HepG2 (cell line): Measurements from ENCODE around the gene FRAS1. TPM values are rescaled to one million over a fixed set of nuclear protein-coding genes. Genes with fewer than 3 reads are reported as not detected.

ENCODE experiments used
- ADNP ChIP-seq: sonication (generic); formaldehyde crosslinking; IDR thresholded peaks from 2 replicates; pipeline ENCODE4 v1.4.0; 2020; ENCODE audit warnings: missing genetic modification reagents
- ARNT ChIP-seq: fragments of 450-650 bp; IDR thresholded peaks from 2 replicates; pipeline ENCODE4 v1.6.1; 2017
- BORCS8-MEF2B ChIP-seq: sonication (generic); formaldehyde crosslinking; IDR thresholded peaks from 2 replicates; pipeline ENCODE4 v1.8.0; 2022; ENCODE audit warnings: mild to moderate bottlenecking, missing genetic modification reagents
- FLYWCH1 ChIP-seq: sonication (generic); formaldehyde crosslinking; IDR thresholded peaks from 2 replicates; pipeline ENCODE4 v1.8.1; 2023; ENCODE audit warnings: mild to moderate bottlenecking, missing genetic modification reagents
- FOXA3 ChIP-seq: IDR thresholded peaks from 2 replicates; pipeline ENCODE4 v1.6.1; 2016; ENCODE audit warnings: missing genetic modification reagents, missing compliant biosample characterization
- HHEX ChIP-seq: IDR thresholded peaks from 2 replicates; pipeline ENCODE4 v1.6.1; 2016; ENCODE audit warnings: control low read depth
- IRF2 ChIP-seq: IDR thresholded peaks from 2 replicates; pipeline ENCODE4 v1.6.1; 2018; ENCODE audit warnings: missing genetic modification reagents, missing compliant biosample characterization
- NFE2L1 ChIP-seq: sonication (generic); formaldehyde crosslinking; IDR thresholded peaks from 2 replicates; pipeline ENCODE4 v1.4.0; 2020; ENCODE audit warnings: missing genetic modification reagents, mild to moderate bottlenecking, borderline replicate concordance
- NR3C1 ChIP-seq: sonication (generic); formaldehyde crosslinking; IDR thresholded peaks from 2 replicates; pipeline ENCODE4 v1.4.0; 2020; ENCODE audit warnings: missing genetic modification reagents
- PCBP1 ChIP-seq: fragments of 200-400 bp; formaldehyde crosslinking; IDR thresholded peaks from 2 replicates; pipeline ENCODE4 v1.6.1; 2017; ENCODE audit warnings: mild to moderate bottlenecking, low read depth, low read length, borderline replicate concordance
- SIN3B ChIP-seq: fragments of 150-350 bp; IDR thresholded peaks from 2 replicates; pipeline ENCODE4 v1.6.1; 2014; ENCODE audit warnings: low read length
- SOX5 ChIP-seq: IDR thresholded peaks from 2 replicates; pipeline ENCODE4 v1.6.1; 2016; ENCODE audit warnings: borderline replicate concordance
- TBP ChIP-seq: sonication (generic); formaldehyde crosslinking; IDR thresholded peaks from 2 replicates; pipeline ENCODE4 v1.5.0; 2020; ENCODE audit warnings: missing genetic modification reagents
- TBX2 ChIP-seq: sonication (generic); formaldehyde crosslinking; IDR thresholded peaks from 2 replicates; pipeline ENCODE4 v1.5.0; 2020; ENCODE audit warnings: missing genetic modification reagents, mild to moderate bottlenecking, borderline replicate concordance
- TMF1 ChIP-seq: sonication (generic); formaldehyde crosslinking; IDR thresholded peaks from 2 replicates; pipeline ENCODE4 v1.8.1; 2022; ENCODE audit warnings: low read depth, missing genetic modification reagents
- ZFP36L1 ChIP-seq: sonication (generic); formaldehyde crosslinking; IDR thresholded peaks from 2 replicates; pipeline ENCODE4 v1.8.0; 2022; ENCODE audit warnings: mild to moderate bottlenecking, missing genetic modification reagents, moderate library complexity
- ZFYVE20 ChIP-seq: sonication (generic); formaldehyde crosslinking; IDR thresholded peaks from 2 replicates; pipeline ENCODE4 v1.8.0; 2023; ENCODE audit warnings: low read depth, mild to moderate bottlenecking, moderate library complexity, missing genetic modification reagents, borderline replicate concordance
- ZNF326 ChIP-seq: sonication (generic); formaldehyde crosslinking; IDR thresholded peaks from 2 replicates; pipeline ENCODE4 v1.4.0; 2020; ENCODE audit warnings: missing genetic modification reagents, borderline replicate concordance
- ZNF382 ChIP-seq: sonication (generic); formaldehyde crosslinking; IDR thresholded peaks from 2 replicates; pipeline ENCODE4 v1.5.0; 2020; ENCODE audit warnings: missing genetic modification reagents, mild to moderate bottlenecking, borderline replicate concordance
- ZNF430 ChIP-seq: sonication (generic); formaldehyde crosslinking; IDR thresholded peaks from 2 replicates; pipeline ENCODE4 v1.9.0; 2021; ENCODE audit warnings: mild to moderate bottlenecking, missing genetic modification reagents
- ZNF44 ChIP-seq: sonication (generic); formaldehyde crosslinking; IDR thresholded peaks from 2 replicates; pipeline ENCODE4 v1.5.1; 2020; ENCODE audit warnings: mild to moderate bottlenecking, missing genetic modification reagents
- ZNF451 ChIP-seq: sonication (generic); formaldehyde crosslinking; IDR thresholded peaks from 2 replicates; pipeline ENCODE4 v1.5.0; 2020; ENCODE audit warnings: mild to moderate bottlenecking, missing genetic modification reagents
- ZNF616 ChIP-seq: sonication (generic); formaldehyde crosslinking; IDR thresholded peaks from 2 replicates; pipeline ENCODE4 v1.5.0; 2020; ENCODE audit warnings: low read depth, mild to moderate bottlenecking, missing genetic modification reagents
- ZNF839 ChIP-seq: sonication (generic); formaldehyde crosslinking; IDR thresholded peaks from 2 replicates; pipeline ENCODE4 v1.4.0; 2020; ENCODE audit warnings: missing genetic modification reagents, mild to moderate bottlenecking, borderline replicate concordance
- ZSCAN12 ChIP-seq: sonication (generic); formaldehyde crosslinking; IDR thresholded peaks from 2 replicates; pipeline ENCODE4 v1.9.0; 2021; ENCODE audit warnings: mild to moderate bottlenecking, missing genetic modification reagents
- polyA plus RNA-seq, 8 experiments: library from polyadenylated mRNA; depleted of rRNA in 3 of 8; stranded (reverse) in 7 of 8; unstranded in 1 of 8; fragments of >200 nt; fragmentation: Illumina TruSeq in 4 of 8; extraction: Trizol in 4 of 8; gene quantifications; 2 replicates each; pipeline versions ENCODE4 v1.2.1 to v1.2.3, GENCODE V29; 2011 to 2016; ENCODE audit warnings: low read depth in 4 of 8, missing spikeins in 1 of 8, mixed read lengths in 1 of 8; ENCODE audit not compliant: insufficient read depth in 1 of 8
- total RNA-seq, 5 experiments: library from RNA; depleted of rRNA; stranded (reverse); fragments of >200 nt; fragmentation: Illumina TruSeq; extraction: Trizol; gene quantifications; 2 replicates each; pipeline ENCODE4 v1.2.3, GENCODE V29; 2016; ENCODE audit warnings: low read depth in 1 of 5
- TF ChIP-seq, protein P1 (sequence below): sonication (generic); formaldehyde crosslinking; conservative IDR thresholded peaks from 2 replicates; pipeline ENCODE4 v1.4.0; 2020; ENCODE audit warnings: missing genetic modification reagents
- TF ChIP-seq, protein P2 (sequence below): sonication (generic); formaldehyde crosslinking; IDR thresholded peaks from 2 replicates; pipeline ENCODE4 v1.8.1; 2023; ENCODE audit warnings: mild to moderate bottlenecking, moderate library complexity, missing genetic modification reagents
- TF ChIP-seq, protein P3 (sequence below): sonication (generic); formaldehyde crosslinking; IDR thresholded peaks from 2 replicates; pipeline ENCODE4 v1.9.0; 2021; ENCODE audit warnings: missing genetic modification reagents, borderline replicate concordance

The FRAS1 gene
- total and polyA plus RNA-seq, 2 of the 13 experiments (the other 11 are each of a cell fraction or from before 2014, with no cell fraction given): 22.5 to 31.6 TPM

DNA sequence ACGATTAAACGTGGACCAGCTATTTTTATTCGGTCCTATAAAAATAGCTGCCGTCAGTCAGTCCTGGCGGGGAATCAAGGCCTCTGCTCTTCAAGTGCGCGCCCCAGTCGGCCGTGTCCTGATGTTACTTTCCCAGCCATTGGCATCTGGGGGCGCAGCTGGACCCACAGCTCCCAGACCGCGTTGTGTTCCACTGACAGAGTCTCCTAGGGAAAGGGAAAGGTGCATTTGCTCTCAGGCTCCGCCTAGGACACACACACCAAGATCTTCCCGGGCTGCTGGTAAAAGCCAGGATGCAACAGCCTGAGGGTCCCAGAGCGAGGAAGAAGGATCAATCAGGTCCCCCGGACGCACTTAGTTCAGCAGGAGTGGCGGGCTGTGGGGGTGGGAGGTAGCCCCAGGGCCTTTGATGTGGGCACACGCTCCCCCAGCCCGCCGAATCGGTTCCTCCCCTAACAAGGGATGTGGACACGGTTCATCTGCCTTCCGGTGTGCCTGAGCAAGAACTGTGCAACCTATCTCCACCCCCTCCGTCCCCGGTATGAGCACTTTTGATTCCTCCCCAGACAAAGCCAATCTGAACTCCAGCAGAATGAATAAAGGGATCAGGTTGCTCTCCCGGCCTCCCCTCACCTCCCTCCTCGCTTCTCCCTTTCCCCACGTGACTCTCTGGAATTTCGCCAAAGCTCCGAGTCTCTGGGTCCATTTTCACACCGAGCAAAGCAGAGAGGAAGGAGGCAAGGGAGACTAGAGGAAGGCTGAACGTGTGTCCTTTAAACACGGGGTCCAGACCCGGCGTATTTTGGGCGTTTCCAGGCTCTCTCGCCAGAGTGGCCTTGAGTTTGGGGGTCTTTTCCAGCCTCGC is 626 bp upstream of the FRAS1 start (continued):
- TF ChIP-seq ARNT: no peak
- TF ChIP-seq TBX2 (CRISPR knock-in tag): peak; percentile 39; the same call in 1 of the 2 replicates
- TF ChIP-seq ZNF382 (CRISPR knock-in tag): no peak
- peak; percentile 78 for TF ChIP-seq BORCS8-MEF2B (CRISPR knock-in tag)
- no peak for TF ChIP-seq ZNF616 (CRISPR knock-in tag)
- TF ChIP-seq TBP (CRISPR knock-in tag): no peak
- TF ChIP-seq ZFP36L1 (CRISPR knock-in tag): no peak
- 0 out of 2 replicates have a peak, but pooled peaks have one; percentile 4 for TF ChIP-seq ZNF430 (CRISPR knock-in tag)
- TF ChIP-seq, protein P1, sequence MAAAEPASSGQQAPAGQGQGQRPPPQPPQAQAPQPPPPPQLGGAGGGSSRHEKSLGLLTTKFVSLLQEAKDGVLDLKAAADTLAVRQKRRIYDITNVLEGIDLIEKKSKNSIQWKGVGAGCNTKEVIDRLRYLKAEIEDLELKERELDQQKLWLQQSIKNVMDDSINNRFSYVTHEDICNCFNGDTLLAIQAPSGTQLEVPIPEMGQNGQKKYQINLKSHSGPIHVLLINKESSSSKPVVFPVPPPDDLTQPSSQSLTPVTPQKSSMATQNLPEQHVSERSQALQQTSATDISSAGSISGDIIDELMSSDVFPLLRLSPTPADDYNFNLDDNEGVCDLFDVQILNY (CRISPR knock-in tag): peak; percentile 36; the same call in 1 of the 2 replicates
- TF ChIP-seq, protein P2, sequence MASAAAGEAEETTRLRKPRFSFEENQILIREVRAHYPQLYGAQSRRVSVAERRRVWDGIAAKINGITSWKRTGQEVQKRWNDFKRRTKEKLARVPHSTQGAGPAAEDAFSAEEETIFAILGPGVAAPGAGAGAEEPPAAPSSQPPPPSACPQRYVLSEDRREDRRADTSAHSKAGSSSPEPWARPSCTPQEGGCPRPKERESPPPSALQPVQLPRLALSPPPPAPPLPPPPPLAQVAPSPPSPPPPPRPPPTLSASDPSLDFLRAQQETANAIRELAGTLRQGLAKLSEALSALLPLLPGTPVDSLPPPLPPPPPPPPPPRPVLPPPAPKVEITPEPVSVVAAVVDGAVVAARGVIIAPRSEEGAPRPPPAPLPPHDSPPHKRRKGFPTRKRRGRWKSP (CRISPR knock-in tag): peak; percentile 45
- TF ChIP-seq SIN3B: no peak
- no peak for TF ChIP-seq NFE2L1 (CRISPR knock-in tag)
- no peak; the same call in 1 of the 2 replicates for TF ChIP-seq ZNF451
- TF ChIP-seq ZNF839: peak; percentile 69; the same call in 1 of the 2 replicates
- TF ChIP-seq HHEX (CRISPR knock-in tag): no peak
- TF ChIP-seq ZNF44: no peak
- TF ChIP-seq, protein P3, sequence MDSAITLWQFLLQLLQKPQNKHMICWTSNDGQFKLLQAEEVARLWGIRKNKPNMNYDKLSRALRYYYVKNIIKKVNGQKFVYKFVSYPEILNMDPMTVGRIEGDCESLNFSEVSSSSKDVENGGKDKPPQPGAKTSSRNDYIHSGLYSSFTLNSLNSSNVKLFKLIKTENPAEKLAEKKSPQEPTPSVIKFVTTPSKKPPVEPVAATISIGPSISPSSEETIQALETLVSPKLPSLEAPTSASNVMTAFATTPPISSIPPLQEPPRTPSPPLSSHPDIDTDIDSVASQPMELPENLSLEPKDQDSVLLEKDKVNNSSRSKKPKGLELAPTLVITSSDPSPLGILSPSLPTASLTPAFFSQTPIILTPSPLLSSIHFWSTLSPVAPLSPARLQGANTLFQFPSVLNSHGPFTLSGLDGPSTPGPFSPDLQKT (CRISPR knock-in tag): no peak
- TF ChIP-seq ZNF326 (CRISPR knock-in tag): no peak
- TF ChIP-seq ADNP (CRISPR knock-in tag): no peak
- TF ChIP-seq FOXA3 (CRISPR knock-in tag): 0 out of 2 replicates have a peak, but pooled peaks have one; percentile 17
- TF ChIP-seq SOX5 (CRISPR knock-in tag): peak; percentile 33; the same call in 1 of the 2 replicates
- no peak for TF ChIP-seq PCBP1
- no peak for TF ChIP-seq NR3C1
- TF ChIP-seq IRF2 (CRISPR knock-in tag): peak; percentile 43
- no peak for TF ChIP-seq FLYWCH1
- no peak for TF ChIP-seq ZFYVE20 (CRISPR knock-in tag)
- no peak for TF ChIP-seq TMF1 (CRISPR knock-in tag)
- no peak for TF ChIP-seq ZSCAN12 (CRISPR knock-in tag)
